ENCODE results near the gene MIDN. TPM values are rescaled to one million over a fixed set of nuclear protein-coding genes. Genes with fewer than 3 reads are reported as not detected.

The MIDN gene
- total RNA-seq, 2 donors from 2014 or later: 85.9 to 88.3 TPM

DNA sequence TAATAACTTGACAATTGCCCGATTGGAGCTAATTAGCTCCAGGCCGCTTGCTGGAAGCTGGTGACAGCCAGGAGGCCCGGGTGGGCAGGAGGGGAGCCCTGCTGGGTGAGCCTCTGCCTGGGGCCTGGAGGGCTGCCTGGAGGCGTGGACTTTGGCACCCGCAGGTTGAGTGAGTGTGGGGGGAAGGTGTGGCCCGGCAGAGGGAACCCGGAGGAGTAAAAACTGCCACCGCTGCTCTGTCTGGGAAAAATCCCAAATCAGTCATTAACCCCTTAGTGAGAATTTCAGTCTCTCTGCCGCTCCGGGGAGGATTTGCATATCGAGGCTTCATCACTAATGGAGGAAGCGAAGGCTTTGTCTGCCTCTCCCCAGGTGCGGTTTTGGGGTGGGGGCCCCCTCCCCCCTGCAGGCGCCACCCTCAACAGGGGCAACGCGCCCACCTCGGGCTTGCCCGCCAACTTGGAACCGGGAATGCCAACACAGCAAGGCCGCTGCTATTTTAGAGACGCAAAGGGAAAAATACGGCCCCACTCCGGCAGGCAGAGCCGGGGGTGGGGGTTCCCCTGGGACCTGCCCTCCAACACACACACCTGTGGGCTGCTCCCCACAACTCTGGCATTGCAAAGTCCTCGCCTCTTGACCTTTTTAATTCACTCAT lies 43.5 kb downstream of the MIDN start:
- H3K27me3 Mint-ChIP-seq: peaks cover 0 to 10% of the 10 kb centered on the region in 2 donors
- no peak for DNase-seq (ENCODE audit: low spot score)
- no peak overlapping the region for H3K4me3 Mint-ChIP-seq
- ATAC-seq: no peak
- no peak overlapping the region for H3K27ac Mint-ChIP-seq
- no peaks in the 10 kb centered on the region for H3K9me3 Mint-ChIP-seq
- H3K36me3 Mint-ChIP-seq: no peaks in the 10 kb centered on the region
- peaks cover 0 to 2% of the 10 kb centered on the region in 2 donors for H3K4me1 Mint-ChIP-seq (ENCODE audit: low read depth in 2 of 2)

DNA sequence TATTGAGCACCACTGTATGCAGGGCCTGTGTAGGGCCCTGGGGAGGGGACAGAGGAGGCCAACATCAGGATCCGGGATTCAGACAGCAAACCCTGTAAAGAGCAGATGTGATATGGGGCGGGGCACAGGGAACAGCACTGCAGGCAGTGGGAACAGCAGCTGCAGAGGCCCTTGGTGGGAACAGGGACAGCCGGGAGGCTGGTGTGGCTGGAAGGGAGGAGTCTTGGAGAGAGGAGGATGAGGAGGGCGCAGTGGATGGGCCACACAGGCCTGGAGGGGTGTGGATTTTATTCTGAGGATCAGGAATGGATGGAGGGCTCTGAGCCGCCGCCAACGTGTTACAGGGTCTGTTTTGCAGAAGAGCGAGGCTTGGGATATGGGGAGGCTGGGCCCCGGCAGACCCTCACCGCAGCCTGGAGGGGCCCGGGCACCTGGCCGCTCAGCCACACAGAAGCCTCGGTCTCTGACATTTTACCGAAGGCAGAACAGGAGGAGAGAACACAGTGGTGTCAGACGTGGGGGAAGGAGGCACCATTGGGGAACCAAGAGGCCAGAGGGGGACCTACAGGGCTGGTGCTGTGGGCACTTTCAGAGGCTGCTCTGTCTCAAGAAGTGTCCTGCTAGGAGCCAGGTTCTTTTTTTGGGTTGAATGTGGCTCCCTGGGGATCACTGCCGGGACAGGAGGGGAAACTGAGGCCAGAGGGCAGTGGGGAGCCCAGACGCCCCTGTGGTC lies 44.2 kb downstream of the MIDN start:
- H3K36me3 Mint-ChIP-seq: no peaks in the 10 kb centered on the region
- H3K9me3 Mint-ChIP-seq: no peaks in the 10 kb centered on the region
- H3K4me1 Mint-ChIP-seq (ENCODE audit: low read depth in 2 of 2): peaks cover 0 to 2% of the 10 kb centered on the region in 2 donors
- no peak for ATAC-seq
- H3K4me3 Mint-ChIP-seq: no peak overlapping the region
- no peak for DNase-seq (ENCODE audit: low spot score)
- no peak overlapping the region for H3K27ac Mint-ChIP-seq
- peaks cover 0 to 10% of the 10 kb centered on the region in 2 donors for H3K27me3 Mint-ChIP-seq

DNA sequence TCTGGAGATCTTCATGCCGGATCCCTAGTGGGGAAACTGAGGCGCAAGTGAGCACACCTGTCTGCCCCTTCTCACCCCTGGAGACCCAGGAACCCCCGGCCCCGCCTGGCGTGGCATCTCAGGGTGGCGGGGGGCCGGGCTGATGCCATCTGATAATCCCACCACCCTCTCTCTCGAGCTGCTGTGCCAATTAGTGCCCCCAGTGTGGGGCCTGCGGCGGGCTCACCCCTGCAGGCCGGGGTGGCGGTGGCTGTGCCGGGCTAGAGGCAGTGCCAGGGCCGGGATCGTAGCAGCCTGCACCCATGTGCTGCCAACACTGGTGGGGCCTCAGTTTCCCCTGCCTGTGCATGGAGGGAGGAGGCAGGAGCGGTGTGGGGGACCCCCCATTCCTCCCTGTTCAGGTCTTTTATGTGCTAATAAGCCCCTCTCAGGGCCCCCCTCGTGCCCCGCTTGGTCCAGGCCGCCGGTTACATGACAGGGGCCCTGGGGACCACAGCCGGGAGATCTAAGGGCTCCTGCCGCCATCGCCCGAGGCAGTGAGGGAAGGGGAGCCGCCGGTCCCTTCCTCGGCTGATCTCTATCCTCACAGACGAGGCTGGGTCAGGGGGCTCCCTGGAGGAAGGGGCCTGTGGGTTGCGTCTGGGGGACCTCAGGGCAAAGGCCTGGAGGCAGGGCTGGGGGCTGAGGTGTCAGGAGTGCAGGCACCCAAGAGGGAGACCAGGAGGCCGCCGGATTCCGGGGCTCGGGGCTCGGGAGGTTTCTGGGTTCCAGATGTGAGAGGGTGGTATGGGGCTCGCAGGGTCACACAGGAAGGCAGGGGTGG lies 45.6 kb downstream of the MIDN start:
- peaks cover 0 to 2% of the 10 kb centered on the region in 2 donors for H3K4me1 Mint-ChIP-seq (ENCODE audit: low read depth in 2 of 2)
- no peak overlapping the region for H3K4me3 Mint-ChIP-seq
- H3K36me3 Mint-ChIP-seq: no peaks in the 10 kb centered on the region
- peaks cover 0 to 10% of the 10 kb centered on the region in 2 donors for H3K27me3 Mint-ChIP-seq
- DNase-seq (ENCODE audit: low spot score): no peak
- ATAC-seq: no peak
- H3K9me3 Mint-ChIP-seq: no peaks in the 10 kb centered on the region
- H3K27ac Mint-ChIP-seq: no peak overlapping the region

DNA sequence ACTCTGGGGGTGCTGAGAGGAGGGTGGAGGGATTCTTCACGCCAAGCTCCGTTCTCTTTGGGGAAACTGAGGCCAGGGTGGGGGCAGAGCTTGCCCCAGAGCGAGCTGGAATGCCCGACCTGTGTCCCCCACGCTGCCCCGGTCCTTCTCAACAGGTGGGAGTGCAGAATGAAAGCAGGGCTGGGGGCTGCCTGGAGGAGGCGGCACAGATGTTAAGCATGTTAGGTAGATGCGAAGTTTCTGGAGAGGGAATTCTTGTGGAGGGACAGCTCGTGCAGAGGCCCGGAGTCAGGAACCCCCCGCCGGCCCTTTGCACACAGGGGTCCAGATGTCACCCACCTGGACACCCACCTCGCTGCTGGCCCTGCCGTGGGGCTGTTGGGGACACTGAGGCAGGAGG lies 46.3 kb downstream of the MIDN start:
- H3K4me3 Mint-ChIP-seq: no peak overlapping the region
- ATAC-seq (no peak), DNase-seq (ENCODE audit: low spot score) (no peak)
- H3K27ac Mint-ChIP-seq: no peak overlapping the region
- H3K36me3 Mint-ChIP-seq: no peaks in the 10 kb centered on the region
- peaks cover 0 to 2% of the 10 kb centered on the region in 2 donors for H3K4me1 Mint-ChIP-seq (ENCODE audit: low read depth in 2 of 2)
- H3K27me3 Mint-ChIP-seq: peaks cover 0 to 7% of the 10 kb centered on the region in 2 donors
- no peaks in the 10 kb centered on the region for H3K9me3 Mint-ChIP-seq

DNA sequence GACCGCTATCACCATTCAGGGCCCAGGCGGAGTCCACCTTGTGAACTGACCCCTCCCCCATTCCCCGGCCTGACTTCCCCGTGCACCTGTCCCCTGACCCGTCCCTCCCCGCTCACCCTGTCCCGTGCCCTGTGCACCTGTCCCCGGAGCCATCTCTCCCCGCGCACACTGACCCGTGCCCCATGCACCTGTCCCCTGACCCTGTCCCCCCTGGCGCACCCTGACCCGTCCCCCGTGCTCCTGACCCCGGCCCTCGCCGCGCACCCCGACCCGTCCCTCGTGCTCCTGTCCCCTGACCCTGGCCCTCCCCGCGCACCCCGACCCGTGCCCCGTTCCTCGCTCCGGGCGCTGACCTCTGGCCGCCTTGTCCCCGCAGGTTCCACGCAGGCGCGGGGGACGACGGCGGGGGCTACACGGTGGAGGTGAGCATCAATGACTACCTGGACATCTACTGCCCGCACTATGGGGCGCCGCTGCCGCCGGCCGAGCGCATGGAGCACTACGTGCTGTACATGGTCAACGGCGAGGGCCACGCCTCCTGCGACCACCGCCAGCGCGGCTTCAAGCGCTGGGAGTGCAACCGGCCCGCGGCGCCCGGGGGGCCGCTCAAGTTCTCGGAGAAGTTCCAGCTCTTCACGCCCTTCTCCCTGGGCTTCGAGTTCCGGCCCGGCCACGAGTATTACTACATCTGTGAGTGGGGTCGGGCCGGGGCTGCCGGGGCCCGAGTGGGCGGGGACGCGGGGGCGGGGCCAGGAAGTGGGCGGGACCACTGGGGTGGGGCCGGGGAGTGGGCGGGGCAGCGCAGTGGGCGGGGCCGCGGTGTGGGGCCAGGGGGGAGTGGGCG lies 47.0 kb downstream of the MIDN start:
- no peaks in the 10 kb centered on the region for H3K9me3 Mint-ChIP-seq
- no peaks in the 10 kb centered on the region for H3K36me3 Mint-ChIP-seq
- no peak overlapping the region for H3K27ac Mint-ChIP-seq
- H3K4me1 Mint-ChIP-seq (ENCODE audit: low read depth in 2 of 2): peaks cover 0 to 2% of the 10 kb centered on the region in 2 donors
- DNase-seq (ENCODE audit: low spot score): no peak
- no peak overlapping the region for H3K4me3 Mint-ChIP-seq
- peaks cover 0 to 7% of the 10 kb centered on the region in 2 donors for H3K27me3 Mint-ChIP-seq
- peak; percentile 38 to 84 for ATAC-seq

DNA sequence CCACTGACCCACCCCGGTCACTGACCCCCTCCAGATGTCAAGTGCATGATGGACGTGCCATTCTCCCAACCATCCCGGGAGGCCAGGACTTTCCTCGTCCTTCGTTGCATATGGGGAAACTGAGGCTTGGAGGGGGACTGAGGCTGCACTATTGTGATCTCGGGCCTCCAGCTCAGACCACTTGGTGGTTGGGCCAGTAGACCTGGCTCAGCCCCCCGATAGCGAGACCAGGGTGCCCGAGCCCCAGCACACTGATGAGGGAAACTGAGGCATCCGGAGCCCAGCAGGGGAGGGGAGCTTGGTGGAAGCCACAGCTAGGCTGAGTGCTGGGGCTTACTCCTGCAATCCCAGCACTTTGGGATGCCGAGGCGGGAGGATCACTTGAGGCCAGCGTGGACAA lies 47.7 kb downstream of the MIDN start:
- DNase-seq (ENCODE audit: low spot score) (no peak), ATAC-seq (no peak)
- Mint-ChIP-seq H3K36me3 (no peaks in the 10 kb centered on the region), H3K4me1 (ENCODE audit: low read depth in 2 of 2) (peaks cover 0 to 2% of the 10 kb centered on the region in 2 donors), H3K27me3 (peaks cover 0 to 7% of the 10 kb centered on the region in 2 donors), H3K4me3 (no peak overlapping the region), H3K9me3 (no peaks in the 10 kb centered on the region), H3K27ac (no peak overlapping the region)

DNA sequence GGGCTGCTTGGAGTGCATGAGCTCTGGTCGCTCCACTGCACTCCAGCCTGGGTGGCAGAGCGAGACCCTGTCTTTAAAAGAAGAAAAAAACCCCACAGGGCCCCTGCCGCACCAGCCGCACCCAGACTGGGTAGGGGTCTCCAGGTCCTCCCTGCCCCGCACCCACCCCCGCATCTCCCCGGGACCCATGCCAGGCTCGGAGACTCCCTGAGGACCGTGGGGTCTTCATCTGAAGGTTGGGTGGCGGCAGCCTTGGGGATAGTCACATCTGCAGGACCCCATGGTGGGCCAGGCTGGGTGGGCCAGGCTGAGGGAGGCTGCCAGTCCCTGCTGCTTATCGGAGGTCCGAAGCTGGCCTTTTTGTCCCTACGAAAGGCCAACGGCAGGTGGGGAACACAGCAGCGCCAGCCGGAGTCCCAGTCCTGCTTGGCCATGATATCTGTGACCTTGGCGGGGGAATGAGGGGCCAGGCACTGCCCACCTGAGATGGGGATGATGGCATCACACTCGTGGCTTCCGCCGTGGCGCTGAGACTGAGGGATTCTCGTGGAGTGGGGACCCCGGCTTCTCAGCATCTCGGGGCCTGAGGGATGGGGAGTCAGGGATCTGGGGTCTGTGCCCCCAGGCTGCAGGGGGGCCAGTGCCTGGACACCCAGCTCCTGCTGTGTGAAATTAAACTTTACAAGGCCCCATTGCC lies 48.3 kb downstream of the MIDN start:
- H3K36me3 Mint-ChIP-seq: no peaks in the 10 kb centered on the region
- no peak overlapping the region for H3K4me3 Mint-ChIP-seq
- peaks cover 0 to 2% of the 10 kb centered on the region in 2 donors for H3K4me1 Mint-ChIP-seq (ENCODE audit: low read depth in 2 of 2)
- ATAC-seq (no peak), DNase-seq (ENCODE audit: low spot score) (no peak)
- H3K9me3 Mint-ChIP-seq: no peaks in the 10 kb centered on the region
- H3K27ac Mint-ChIP-seq: no peak overlapping the region
- H3K27me3 Mint-ChIP-seq: peaks cover 0 to 7% of the 10 kb centered on the region in 2 donors

DNA sequence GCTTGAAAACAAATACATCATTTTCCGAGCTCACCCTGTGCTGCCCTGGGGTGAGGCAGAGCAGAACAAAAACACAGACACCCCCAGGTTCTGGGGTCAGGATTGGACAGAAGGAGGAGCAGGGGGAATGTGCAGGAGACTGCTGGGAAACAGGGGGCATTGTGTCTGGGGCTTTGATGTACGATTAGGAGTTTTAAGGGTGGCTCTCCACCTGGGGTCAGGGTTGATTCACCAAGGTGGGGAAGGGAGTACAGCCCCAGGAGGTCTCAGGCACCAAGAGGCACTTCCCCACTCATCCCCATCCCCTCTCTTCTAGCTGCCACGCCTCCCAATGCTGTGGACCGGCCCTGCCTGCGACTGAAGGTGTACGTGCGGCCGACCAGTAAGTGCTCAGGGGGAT lies 49.9 kb downstream of the MIDN start:
- ATAC-seq (no peak), DNase-seq (ENCODE audit: low spot score) (no peak)
- Mint-ChIP-seq H3K4me3 (no peak overlapping the region), H3K27ac (no peak overlapping the region), H3K36me3 (no peaks in the 10 kb centered on the region), H3K4me1 (ENCODE audit: low read depth in 2 of 2) (peaks cover 0 to 2% of the 10 kb centered on the region in 2 donors), H3K27me3 (peaks cover 0 to 3% of the 10 kb centered on the region in 2 donors), H3K9me3 (no peaks in the 10 kb centered on the region)

DNA sequence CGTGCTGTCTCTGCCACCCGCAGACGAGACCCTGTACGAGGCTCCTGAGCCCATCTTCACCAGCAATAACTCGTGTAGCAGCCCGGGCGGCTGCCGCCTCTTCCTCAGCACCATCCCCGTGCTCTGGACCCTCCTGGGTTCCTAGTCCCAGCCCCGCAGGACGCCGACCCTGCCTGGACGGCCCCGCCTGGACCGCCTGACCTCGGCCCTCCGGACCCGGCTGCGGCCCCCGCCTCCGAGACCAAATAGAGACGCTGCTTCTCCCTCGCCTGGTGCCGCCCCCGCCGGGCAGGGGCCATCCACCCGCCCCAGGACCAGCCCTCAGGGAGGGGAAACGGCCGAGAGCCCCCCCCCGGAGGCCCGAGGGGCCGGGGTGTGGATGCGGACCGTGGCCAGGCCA lies 51.4 kb downstream of the MIDN start:
- H3K36me3 Mint-ChIP-seq: no peaks in the 10 kb centered on the region
- H3K27ac Mint-ChIP-seq: no peak overlapping the region
- H3K9me3 Mint-ChIP-seq: no peaks in the 10 kb centered on the region
- H3K4me3 Mint-ChIP-seq: no peak overlapping the region
- no peaks in the 10 kb centered on the region for H3K27me3 Mint-ChIP-seq
- no peak for ATAC-seq
- no peak for DNase-seq (ENCODE audit: low spot score)
- no peaks in the 10 kb centered on the region for H3K4me1 Mint-ChIP-seq (ENCODE audit: low read depth in 2 of 2)

DNA sequence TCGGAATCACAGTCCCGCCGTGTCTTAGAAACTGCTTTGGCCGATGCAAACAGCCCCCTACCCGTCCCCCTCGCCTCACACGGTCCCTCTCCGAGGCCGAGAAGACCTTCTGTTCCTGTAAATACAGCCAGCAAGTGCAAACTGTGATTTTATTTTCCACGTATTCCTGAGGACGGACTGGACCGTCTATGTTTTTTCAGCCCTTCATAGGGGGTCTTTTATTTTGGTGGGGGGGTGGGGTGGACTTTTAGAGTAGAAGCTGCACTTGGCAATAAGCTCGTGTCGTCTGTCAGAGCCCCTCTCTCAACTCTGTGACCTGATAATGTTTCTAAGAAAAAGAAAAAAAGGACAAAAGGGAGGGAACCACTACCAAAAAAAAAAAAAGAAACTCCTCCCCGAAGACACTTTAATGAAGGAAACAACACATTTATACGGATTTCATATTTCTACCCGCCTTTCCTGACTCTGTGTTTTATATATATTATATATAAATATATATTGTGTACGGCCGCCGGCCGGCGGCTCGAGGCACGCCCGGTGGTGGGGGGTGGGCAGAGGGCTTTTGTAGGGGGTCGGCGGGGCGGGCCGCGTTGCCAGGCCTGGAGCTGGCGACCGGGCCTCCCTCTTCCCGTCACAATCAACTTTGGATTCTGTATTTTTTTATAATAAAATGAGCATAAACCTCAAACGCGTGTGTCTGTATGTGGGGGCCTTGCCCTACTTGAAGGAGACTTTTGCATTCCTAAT lies 52.5 kb downstream of the MIDN start:
- Mint-ChIP-seq H3K4me1 (ENCODE audit: low read depth in 2 of 2) (no peaks in the 10 kb centered on the region), H3K27me3 (no peaks in the 10 kb centered on the region), H3K27ac (no peak overlapping the region), H3K36me3 (no peaks in the 10 kb centered on the region), H3K4me3 (no peak overlapping the region), H3K9me3 (no peaks in the 10 kb centered on the region)
- ATAC-seq: no peak
- DNase-seq (ENCODE audit: low spot score): no peak

DNA sequence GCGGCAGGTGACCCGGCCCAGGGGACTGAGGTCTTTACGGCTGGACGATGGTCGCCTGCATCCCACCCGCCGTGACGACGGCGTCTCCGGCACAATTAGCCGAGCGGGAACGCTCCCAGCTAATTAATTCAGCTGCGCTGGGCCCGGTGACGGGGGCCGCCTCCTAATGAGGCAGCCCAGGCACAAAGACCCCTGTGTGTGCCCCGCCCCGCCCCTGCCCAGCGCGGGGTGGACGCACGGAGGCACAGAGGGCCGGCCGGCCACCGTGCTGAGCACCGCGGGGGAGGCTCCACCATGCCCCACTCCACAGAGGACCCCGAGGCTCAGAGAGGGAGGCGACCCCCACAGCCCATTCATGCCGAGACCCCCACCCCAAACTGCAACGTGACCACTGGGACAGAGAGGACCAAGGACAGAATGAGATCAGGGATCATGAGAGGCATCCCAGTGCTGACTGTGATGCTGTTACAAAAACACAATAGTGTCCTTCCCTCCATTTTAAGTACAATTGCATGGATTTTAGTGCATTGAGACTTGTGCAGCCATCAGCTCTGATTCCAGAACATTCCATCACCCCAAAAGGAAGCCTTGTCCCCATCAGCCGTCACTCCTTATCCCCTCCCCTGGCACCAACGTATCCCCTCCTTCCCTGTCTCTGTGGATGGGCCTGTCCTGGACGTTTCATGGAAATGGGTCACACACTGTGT lies 54.3 kb downstream of the MIDN start:
- Mint-ChIP-seq H3K9me3 (no peaks in the 10 kb centered on the region), H3K36me3 (no peaks in the 10 kb centered on the region), H3K27ac (no peak overlapping the region), H3K4me1 (ENCODE audit: low read depth in 2 of 2) (no peaks in the 10 kb centered on the region), H3K27me3 (no peaks in the 10 kb centered on the region), H3K4me3 (no peak overlapping the region)
- DNase-seq (ENCODE audit: low spot score): no peak
- peak in 1 of 2 donors; percentile 39 for ATAC-seq
